ENCODE results near the gene LYZL4. TPM values are rescaled to one million over a fixed set of nuclear protein-coding genes. Genes with fewer than 3 reads are reported as not detected.

Gene LYZL4
- total RNA-seq, 2 experiments from 2014 or later = not detected

DNA sequence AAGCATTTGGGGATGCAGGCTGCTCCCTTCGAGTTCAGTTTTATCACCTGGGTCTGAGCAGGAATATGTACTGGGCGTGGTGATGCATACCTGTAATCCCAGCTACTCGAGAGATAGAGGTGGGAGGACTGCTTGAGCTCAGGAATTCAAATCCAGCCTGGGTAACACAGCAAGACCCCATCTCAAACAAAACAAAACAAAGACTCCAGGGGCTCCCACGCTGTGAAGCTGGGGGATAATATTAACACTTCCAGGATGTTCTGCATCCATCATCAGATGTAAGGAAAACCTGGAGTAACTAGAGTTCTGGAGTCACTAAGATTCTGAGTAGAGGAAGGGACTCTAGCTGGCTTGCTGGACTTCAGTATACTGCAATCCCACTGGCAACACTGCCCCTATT is 40.6 kb downstream of the LYZL4 start:
- Histone ChIP-seq H3K4me1 (ENCODE audit: insufficient read depth, low read length, poor library complexity, severe bottlenecking) (no peaks in the 10 kb centered on the region), H3K4me3 (ENCODE audit: low read depth, low read length, poor library complexity, severe bottlenecking) (no peak overlapping the region), H3K4me2 (ENCODE audit: low read length) (no peak overlapping the region), H2AFZ (ENCODE audit: low read length) (no peak overlapping the region), H3K79me2 (ENCODE audit: insufficient read depth, low read depth, low read length) (no peaks in the 10 kb centered on the region), H3K36me3 (ENCODE audit: insufficient read depth, low read length) (no peaks in the 10 kb centered on the region), H3K27ac (ENCODE audit: low read depth, low read length, poor library complexity, severe bottlenecking) (no peak overlapping the region), H4K20me1 (ENCODE audit: insufficient read depth, low read length) (no peaks in the 10 kb centered on the region), H3K9me3 (ENCODE audit: low read length) (peaks cover 8% of the 10 kb centered on the region; the same call in 1 of the 2 replicates), H3K9me2 (ENCODE audit: insufficient read depth, low read length) (no peaks in the 10 kb centered on the region)
- DNase-seq (ENCODE audit: low spot score) = no peak
- TF ChIP-seq, protein P1, sequence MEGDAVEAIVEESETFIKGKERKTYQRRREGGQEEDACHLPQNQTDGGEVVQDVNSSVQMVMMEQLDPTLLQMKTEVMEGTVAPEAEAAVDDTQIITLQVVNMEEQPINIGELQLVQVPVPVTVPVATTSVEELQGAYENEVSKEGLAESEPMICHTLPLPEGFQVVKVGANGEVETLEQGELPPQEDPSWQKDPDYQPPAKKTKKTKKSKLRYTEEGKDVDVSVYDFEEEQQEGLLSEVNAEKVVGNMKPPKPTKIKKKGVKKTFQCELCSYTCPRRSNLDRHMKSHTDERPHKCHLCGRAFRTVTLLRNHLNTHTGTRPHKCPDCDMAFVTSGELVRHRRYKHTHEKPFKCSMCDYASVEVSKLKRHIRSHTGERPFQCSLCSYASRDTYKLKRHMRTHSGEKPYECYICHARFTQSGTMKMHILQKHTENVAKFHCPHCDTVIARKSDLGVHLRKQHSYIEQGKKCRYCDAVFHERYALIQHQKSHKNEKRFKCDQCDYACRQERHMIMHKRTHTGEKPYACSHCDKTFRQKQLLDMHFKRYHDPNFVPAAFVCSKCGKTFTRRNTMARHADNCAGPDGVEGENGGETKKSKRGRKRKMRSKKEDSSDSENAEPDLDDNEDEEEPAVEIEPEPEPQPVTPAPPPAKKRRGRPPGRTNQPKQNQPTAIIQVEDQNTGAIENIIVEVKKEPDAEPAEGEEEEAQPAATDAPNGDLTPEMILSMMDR (conservative IDR thresholded peaks at IDR 0.05; ENCODE audit: low read length) = no peak
- TF ChIP-seq EZH2phosphoT487 (IDR thresholded peaks at IDR 0.05; ENCODE audit: borderline replicate concordance, low read depth, low read length) = no peak
- ChIA-PET CTCF (ENCODE audit: unreplicated experiment) (no interaction called here), POLR2A (no interaction called here)
- intact Hi-C loops (cut with micrococcal nuclease; ENCODE audit: unreplicated experiment) = loop anchor here (10.0 kb wide), 1 partner anchor 125 kb away; no protein-coding TSS in a partner anchor
- no TSS peak for BruUV-seq (replicated peaks)

- DNase-seq (ENCODE audit: low spot score) = no peak
- Histone ChIP-seq H3K36me3 (ENCODE audit: insufficient read depth, low read length) (no peaks in the 10 kb centered on the region), H3K27ac (ENCODE audit: low read depth, low read length, poor library complexity, severe bottlenecking) (no peak overlapping the region), H3K79me2 (ENCODE audit: insufficient read depth, low read depth, low read length) (no peaks in the 10 kb centered on the region), H3K4me1 (ENCODE audit: insufficient read depth, low read length, poor library complexity, severe bottlenecking) (no peaks in the 10 kb centered on the region), H4K20me1 (ENCODE audit: insufficient read depth, low read length) (no peaks in the 10 kb centered on the region), H2AFZ (ENCODE audit: low read length) (no peak overlapping the region), H3K9me2 (ENCODE audit: insufficient read depth, low read length) (no peaks in the 10 kb centered on the region), H3K4me2 (ENCODE audit: low read length) (no peak overlapping the region), H3K9me3 (ENCODE audit: low read length) (peaks cover 8% of the 10 kb centered on the region; the same call in 1 of the 2 replicates), H3K4me3 (ENCODE audit: low read depth, low read length, poor library complexity, severe bottlenecking) (no peak overlapping the region)
- CTCF ChIA-PET (ENCODE audit: unreplicated experiment) = no interaction called here
- no TSS peak for BruUV-seq (replicated peaks)
- no peak for TF ChIP-seq EZH2phosphoT487 (IDR thresholded peaks at IDR 0.05; ENCODE audit: borderline replicate concordance, low read depth, low read length)
- TF ChIP-seq, protein P1 (conservative IDR thresholded peaks at IDR 0.05; ENCODE audit: low read length) = no peak
- intact Hi-C loops (cut with micrococcal nuclease; ENCODE audit: unreplicated experiment) = loop anchor here (10.0 kb wide), 1 partner anchor 125 kb away; no protein-coding TSS in a partner anchor
- POLR2A ChIA-PET = interaction anchor here (1.0 kb wide), 1 partner anchor 114 kb away, joined by 3 read pairs; no protein-coding TSS in a partner anchor
These were observed 41.1 kb downstream of the LYZL4 start for GRCh38 chr3:42369304-42369703.

DNA sequence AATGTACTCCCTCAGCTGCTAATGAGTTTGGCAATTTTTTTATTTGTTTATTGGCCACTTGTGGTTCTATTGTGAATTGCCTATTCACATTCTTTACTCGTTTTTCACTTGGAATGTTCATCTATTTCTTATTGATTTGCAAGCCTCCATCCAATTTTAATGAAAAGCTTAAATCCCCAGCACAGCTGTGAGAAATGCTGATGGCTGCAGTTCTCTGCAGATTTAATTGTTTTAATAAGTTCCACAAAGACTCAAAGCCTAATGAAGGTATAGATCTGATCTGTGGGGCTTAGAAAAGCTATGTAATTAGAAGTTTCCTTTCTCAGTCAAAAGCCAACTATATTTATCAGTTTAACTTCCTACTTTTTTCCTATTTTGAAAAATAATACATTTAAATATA is 41.5 kb downstream of the LYZL4 start:
- Histone ChIP-seq H3K27ac (ENCODE audit: low read depth, low read length, poor library complexity, severe bottlenecking) (no peak overlapping the region), H3K4me3 (ENCODE audit: low read depth, low read length, poor library complexity, severe bottlenecking) (no peak overlapping the region), H3K4me2 (ENCODE audit: low read length) (no peak overlapping the region), H3K9me3 (ENCODE audit: low read length) (peaks cover 8% of the 10 kb centered on the region; the same call in 1 of the 2 replicates), H4K20me1 (ENCODE audit: insufficient read depth, low read length) (no peaks in the 10 kb centered on the region), H3K36me3 (ENCODE audit: insufficient read depth, low read length) (no peaks in the 10 kb centered on the region), H3K9me2 (ENCODE audit: insufficient read depth, low read length) (no peaks in the 10 kb centered on the region), H3K4me1 (ENCODE audit: insufficient read depth, low read length, poor library complexity, severe bottlenecking) (no peaks in the 10 kb centered on the region), H2AFZ (ENCODE audit: low read length) (no peak overlapping the region), H3K79me2 (ENCODE audit: insufficient read depth, low read depth, low read length) (no peaks in the 10 kb centered on the region)
- no TSS peak for BruUV-seq (replicated peaks)
- DNase-seq (ENCODE audit: low spot score) = no peak
- ChIA-PET POLR2A (interaction anchor here (0.8 to 1.0 kb wide), 2 partner anchors 21 to 114 kb away, joined by 3 read pairs; no protein-coding TSS in a partner anchor), CTCF (ENCODE audit: unreplicated experiment) (no interaction called here)
- TF ChIP-seq EZH2phosphoT487 (IDR thresholded peaks at IDR 0.05; ENCODE audit: borderline replicate concordance, low read depth, low read length) = no peak
- TF ChIP-seq, protein P1 (conservative IDR thresholded peaks at IDR 0.05; ENCODE audit: low read length) = no peak
- intact Hi-C loops (cut with micrococcal nuclease; ENCODE audit: unreplicated experiment) = loop anchor here (10.0 kb wide), 1 partner anchor 124 kb away; no protein-coding TSS in a partner anchor
